Naive B cell (primary cell): ENCODE data around the gene APOC4. TPM values are rescaled to one million over a fixed set of nuclear protein-coding genes. Genes with fewer than 3 reads are reported as not detected.
A peak's percentile ranks its signal among the peaks of the same experiment; 100 is the strongest.

Experiments
- ATAC-seq, 2 donors: fragments of 150-1000 bp; cut with Tn5 transposase; 2 replicates each; pipeline ENCODE4 v1.10.0; 2021; ENCODE audit warnings: low read depth in 2 of 2, mild to moderate bottlenecking in 2 of 2, moderate library complexity in 2 of 2
- DNase-seq: peaks from one replicate; pipeline ENCODE4 v3.0.0; 2022
- H3K27ac Mint-ChIP-seq, 6 donors: one replicate each; pipeline ENCODE4 v1.8.0; 2020 to 2022; ENCODE audit warnings: mild to moderate bottlenecking in 6 of 6, mixed read lengths in 6 of 6, moderate library complexity in 5 of 6, inconsistent platforms in 2 of 6
- H3K27me3 Mint-ChIP-seq, 3 donors: one replicate each; pipeline ENCODE4 v1.8.0; 2021 to 2022; ENCODE audit warnings: mixed read lengths in 3 of 3, mild to moderate bottlenecking in 1 of 3
- H3K36me3 Mint-ChIP-seq, 2 donors: one replicate each; pipeline ENCODE4 v1.8.0; 2020 to 2022; ENCODE audit warnings: mixed read lengths in 2 of 2, inconsistent platforms in 1 of 2, mild to moderate bottlenecking in 1 of 2
- H3K4me1 Mint-ChIP-seq, 3 donors: one replicate each; pipeline ENCODE4 v1.8.0; 2020 to 2022; ENCODE audit warnings: mixed read lengths in 3 of 3, inconsistent platforms in 1 of 3, mild to moderate bottlenecking in 1 of 3, moderate library complexity in 1 of 3
- H3K4me3 Mint-ChIP-seq, 8 donors: one replicate each; pipeline ENCODE4 v1.8.0; 2020 to 2022; ENCODE audit warnings: mild to moderate bottlenecking in 8 of 8, mixed read lengths in 8 of 8, moderate library complexity in 8 of 8, inconsistent platforms in 2 of 8
- H3K9me3 Mint-ChIP-seq, 7 donors: one replicate each; pipeline ENCODE4 v1.8.0; 2020 to 2022; ENCODE audit warnings: mixed read lengths in 7 of 7, mild to moderate bottlenecking in 5 of 7, inconsistent platforms in 2 of 7, moderate library complexity in 1 of 7
- polyA plus RNA-seq, 6 donors: library from polyadenylated mRNA; unstranded; fragments of 300-500 nt; fragmentation: Illumina TruSeq; gene quantifications; one replicate each; pipeline ENCODE4 v1.2.3, GENCODE V29; 2021; ENCODE audit warnings: low read depth in 6 of 6

The APOC4 gene
- polyA plus RNA-seq, 6 donors from 2014 or later: not detected

GRCh38 chr19:44927746-44928145, 14.3 kb upstream of the APOC4 start:
- H3K27ac Mint-ChIP-seq: no peak overlapping the region
- peaks cover 10 to 16% (median 14%) of the 10 kb centered on the region in 3 donors for H3K4me1 Mint-ChIP-seq
- DNase-seq (no peak), ATAC-seq (no peak)
- H3K4me3 Mint-ChIP-seq: no peak overlapping the region
- H3K9me3 Mint-ChIP-seq: no peaks in the 10 kb centered on the region
- peaks cover 3 to 43% (median 40%) of the 10 kb centered on the region in 3 donors for H3K27me3 Mint-ChIP-seq
- H3K36me3 Mint-ChIP-seq: no peaks in the 10 kb centered on the region

GRCh38 chr19:44930088-44930487, 11.9 kb upstream of the APOC4 start:
- Mint-ChIP-seq H3K27ac (peak overlapping the region in 1 of 6 donors; percentile 47), H3K36me3 (no peaks in the 10 kb centered on the region), H3K4me3 (no peak overlapping the region), H3K9me3 (no peaks in the 10 kb centered on the region), H3K27me3 (peaks cover 7 to 33% (median 27%) of the 10 kb centered on the region in 3 donors), H3K4me1 (peaks cover 10 to 16% (median 14%) of the 10 kb centered on the region in 3 donors)
- ATAC-seq: no peak
- no peak for DNase-seq

DNA sequence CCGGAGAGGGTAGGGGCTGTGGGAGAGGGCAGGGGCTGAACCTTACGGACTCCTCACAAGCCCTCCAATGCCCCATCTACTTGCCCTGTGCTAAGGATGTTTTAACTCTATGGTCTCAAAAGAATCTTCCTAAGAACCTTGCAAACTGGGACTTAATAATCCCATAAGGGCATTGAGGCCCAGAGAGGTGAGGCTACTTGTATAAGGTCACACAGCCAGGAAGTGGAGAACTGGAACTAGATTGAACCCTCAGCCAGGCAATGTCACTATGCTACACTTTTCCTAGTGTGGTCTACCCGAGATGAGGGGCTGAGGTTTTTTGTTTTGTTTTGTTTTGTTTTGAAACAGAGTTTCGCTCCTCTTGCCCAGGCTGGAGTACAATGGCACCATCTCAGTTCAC, 10.5 kb upstream of the APOC4 start:
- Mint-ChIP-seq H3K4me3 (no peak overlapping the region), H3K27me3 (peaks cover 7 to 19% (median 13%) of the 10 kb centered on the region in 3 donors), H3K36me3 (no peaks in the 10 kb centered on the region), H3K9me3 (no peaks in the 10 kb centered on the region), H3K4me1 (peaks cover 7 to 10% (median 9%) of the 10 kb centered on the region in 3 donors), H3K27ac (no peak overlapping the region)
- no peak for DNase-seq
- no peak for ATAC-seq

GRCh38 chr19:44939668-44940067, 2.4 kb upstream of the APOC4 start:
- no peaks in the 10 kb centered on the region for H3K36me3 Mint-ChIP-seq
- H3K9me3 Mint-ChIP-seq: no peaks in the 10 kb centered on the region
- peaks cover 0 to 2% (median 0%) of the 10 kb centered on the region in 3 donors for H3K27me3 Mint-ChIP-seq
- no peak overlapping the region for H3K4me3 Mint-ChIP-seq
- ATAC-seq (no peak), DNase-seq (no peak)
- H3K4me1 Mint-ChIP-seq: peaks cover 6 to 13% (median 8%) of the 10 kb centered on the region in 3 donors
- no peak overlapping the region for H3K27ac Mint-ChIP-seq

GRCh38 chr19:44943801-44944249, 1.8 kb downstream of the APOC4 start:
- peak overlapping the region in 3 of 6 donors; percentile 34 to 75 (median 69) for H3K27ac Mint-ChIP-seq

GRCh38 chr19:44947041-44947581, 5.1 kb downstream of the APOC4 start:
- no peaks in the 10 kb centered on the region for H3K27me3 Mint-ChIP-seq
- no peak overlapping the region for H3K4me3 Mint-ChIP-seq
- no peaks in the 10 kb centered on the region for H3K36me3 Mint-ChIP-seq
- H3K27ac Mint-ChIP-seq: peak overlapping the region in 1 of 6 donors; percentile 62
- H3K4me1 Mint-ChIP-seq: peaks cover 10 to 16% (median 13%) of the 10 kb centered on the region in 3 donors
- ATAC-seq (no peak), DNase-seq (no peak)
- H3K9me3 Mint-ChIP-seq: no peaks in the 10 kb centered on the region

More at GRCh38 chr19:44943801-44944249, 1.8 kb downstream of the APOC4 start:
- ATAC-seq (peak; percentile 84 to 95), DNase-seq (peak; percentile 37)
- H3K27me3 Mint-ChIP-seq: no peaks in the 10 kb centered on the region
- no peaks in the 10 kb centered on the region for H3K36me3 Mint-ChIP-seq
- peaks cover 6 to 13% (median 8%) of the 10 kb centered on the region in 3 donors for H3K4me1 Mint-ChIP-seq
- peak overlapping the region in 2 of 8 donors; percentile 24 to 54 for H3K4me3 Mint-ChIP-seq
- no peaks in the 10 kb centered on the region for H3K9me3 Mint-ChIP-seq

- H3K27me3 Mint-ChIP-seq: no peaks in the 10 kb centered on the region
Observed at GRCh38 chr19:44948237-44948636, 6.2 kb downstream of the APOC4 start.

GRCh38 chr19:44948763-44949374, 6.8 kb downstream of the APOC4 start:
- Mint-ChIP-seq H3K9me3 (no peaks in the 10 kb centered on the region), H3K4me3 (no peak overlapping the region), H3K36me3 (no peaks in the 10 kb centered on the region), H3K27ac (peak overlapping the region in 3 of 6 donors; percentile 69 to 81 (median 74)), H3K27me3 (no peaks in the 10 kb centered on the region), H3K4me1 (peaks cover 9 to 15% (median 14%) of the 10 kb centered on the region in 3 donors)
- DNase-seq: no peak
- ATAC-seq: no peak

More at GRCh38 chr19:44948237-44948636, 6.2 kb downstream of the APOC4 start:
- no peak for ATAC-seq
- Mint-ChIP-seq H3K36me3 (no peaks in the 10 kb centered on the region), H3K9me3 (no peaks in the 10 kb centered on the region), H3K4me3 (no peak overlapping the region), H3K4me1 (peaks cover 10 to 16% (median 13%) of the 10 kb centered on the region in 3 donors), H3K27ac (peak overlapping the region in 1 of 6 donors; percentile 81)
- DNase-seq: no peak

- no peak overlapping the region for H3K27ac Mint-ChIP-seq
- no peaks in the 10 kb centered on the region for H3K36me3 Mint-ChIP-seq
- DNase-seq: no peak
- H3K4me1 Mint-ChIP-seq: peaks cover 8 to 18% (median 15%) of the 10 kb centered on the region in 3 donors
- H3K27me3 Mint-ChIP-seq: no peaks in the 10 kb centered on the region
- H3K9me3 Mint-ChIP-seq: no peaks in the 10 kb centered on the region
- ATAC-seq: no peak
- H3K4me3 Mint-ChIP-seq: peak overlapping the region in 1 of 8 donors; percentile 38
Observed at GRCh38 chr19:44949550-44949949, 7.5 kb downstream of the APOC4 start.

GRCh38 chr19:44951179-44952159, 9.4 kb downstream of the APOC4 start:
- H3K36me3 Mint-ChIP-seq: no peaks in the 10 kb centered on the region
- H3K27ac Mint-ChIP-seq: peak overlapping the region in 3 of 6 donors; percentile 20 to 96 (median 73)
- DNase-seq (peak; percentile 69), ATAC-seq (no peak)
- peak overlapping the region in 5 of 8 donors; percentile 16 to 82 (median 51) for H3K4me3 Mint-ChIP-seq
- H3K27me3 Mint-ChIP-seq: no peaks in the 10 kb centered on the region
- peaks cover 18 to 31% (median 30%) of the 10 kb centered on the region in 3 donors for H3K4me1 Mint-ChIP-seq
- no peaks in the 10 kb centered on the region for H3K9me3 Mint-ChIP-seq

DNA sequence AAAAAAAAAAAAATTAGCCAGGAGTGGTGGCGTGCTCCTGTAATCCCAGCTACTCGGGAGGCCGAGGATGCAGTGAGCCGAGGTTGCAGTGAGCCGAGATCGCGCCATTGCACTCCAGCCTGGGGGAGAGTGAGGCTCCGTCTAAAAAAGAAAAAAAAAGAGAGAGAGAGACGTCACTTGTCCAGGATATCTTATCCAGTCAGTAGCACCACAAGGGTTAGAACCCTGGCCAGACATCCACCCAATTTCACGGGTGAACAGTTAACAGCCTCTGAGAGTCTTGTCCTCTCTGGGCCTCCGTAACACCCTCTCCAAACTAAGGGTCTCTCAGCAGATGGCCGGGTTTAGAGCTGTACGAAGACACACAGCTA, 12.2 kb downstream of the APOC4 start:
- DNase-seq (no peak), ATAC-seq (no peak)
- Mint-ChIP-seq H3K4me1 (peaks cover 34 to 58% (median 55%) of the 10 kb centered on the region in 3 donors), H3K4me3 (peak overlapping the region; percentile 91 to 100 (median 98)), H3K9me3 (no peaks in the 10 kb centered on the region), H3K36me3 (no peaks in the 10 kb centered on the region), H3K27ac (peak overlapping the region; percentile 94 to 100 (median 97)), H3K27me3 (no peaks in the 10 kb centered on the region)

- ATAC-seq: peak; percentile 93
- Mint-ChIP-seq H3K9me3 (no peaks in the 10 kb centered on the region), H3K4me1 (peaks cover 39 to 64% (median 62%) of the 10 kb centered on the region in 3 donors), H3K27ac (peak within 1 kb of the TSS; percentile 94 to 100 (median 97)), H3K36me3 (no peaks in the 10 kb centered on the region), H3K27me3 (no peaks in the 10 kb centered on the region), H3K4me3 (peak within 1 kb of the TSS; percentile 91 to 100 (median 98))
- DNase-seq: peak; percentile 94
Observed at GRCh38 chr19:44954649-44955504, 12.8 kb downstream of the APOC4 start, which contains the start of gene CLPTM1. Gene CLPTM1, plus strand, starts transcription at chr19:44955380. Its CDS starts 16 bp downstream, at chr19:44955396.
